Body of pancreas (tissue), 4 donors: ENCODE measurements around the gene SH2D4B. TPM values are rescaled to one million over a fixed set of nuclear protein-coding genes. Genes with fewer than 3 reads are reported as not detected.

Experiments used
- ATAC-seq: fragments of 150-250 bp; one replicate; pipeline ENCODE4 v1.9.1; 2016
- DNase-seq, 4 donors: peaks; one replicate each; pipeline ENCODE4 v3.0.0-alpha.2; 2019
- H3K27ac ChIP-seq, 4 donors: fragments of 200-600 bp; sonication (generic); 1 replicate in 3 of 4; 2 replicates in 1 of 4; pipeline versions ENCODE4 v1.5.1 to v1.6.1; 2016 to 2019; ENCODE audit warnings: mild to moderate bottlenecking in 1 of 4, mixed read lengths in 1 of 4, moderate library complexity in 1 of 4
- H3K27me3 ChIP-seq, 2 donors: fragments of 200-600 bp; sonication (generic); one replicate each; pipeline ENCODE4 v1.6.0; 2016; ENCODE audit warnings: mild to moderate bottlenecking in 1 of 2
- H3K36me3 ChIP-seq, 2 donors: fragments of 200-600 bp; sonication (generic); replicated peaks in 1 of 2; 2 replicates each; pipeline ENCODE4 v1.5.1; 2016; ENCODE audit warnings: low read depth in 2 of 2; ENCODE audit not compliant: insufficient read depth in 1 of 2
- H3K4me1 ChIP-seq: fragments of 200-600 bp; sonication (generic); one replicate; pipeline ENCODE4 v1.6.0; 2016
- H3K4me3 ChIP-seq, 2 donors: fragments of 200-600 bp; sonication (generic); 1 replicate in 1 of 2; 2 replicates in 1 of 2; pipeline ENCODE4 v1.5.1; 2016 to 2019
- H3K9me3 ChIP-seq, 3 donors: fragments of 200-600 bp; sonication (generic); 1 replicate in 2 of 3; 2 replicates in 1 of 3; pipeline ENCODE4 v1.5.1; 2016
- POLR2A ChIP-seq, 3 donors: fragments of 450-650 bp; IDR thresholded peaks; one replicate each; pipeline ENCODE4 v1.6.1; 2016; ENCODE audit warnings: antibody characterized with exemption in 3 of 3, mild to moderate bottlenecking in 2 of 3
- WGBS, 2 donors: methylation state at CpG; one replicate each; pipeline ENCODE4 v1.1.5; 2017; 5-methylcytosine and 5-hydroxymethylcytosine counted together
- intact Hi-C: fragments of 100-400 bp; cut with DNase I; formaldehyde crosslinking; loops from one replicate; pipeline ENCODE4 v1.15.1; 2023
- total RNA-seq, 2 donors: library from RNA; depleted of rRNA; stranded (reverse); fragments of >200 nt; gene quantifications; one replicate each; pipeline ENCODE4 v1.1.0, GENCODE V29; 2016
- TF ChIP-seq, protein P1 (sequence below), 7 experiments: fragments of 450-650 bp in 4 of 7; fragments of 200-600 bp in 3 of 7; sonication (generic) in 3 of 7; IDR thresholded peaks; one replicate each; pipeline ENCODE4 v1.5.1; 2016 to 2019; ENCODE audit warnings: antibody characterized with exemption in 7 of 7

Gene SH2D4B
- total RNA-seq, 2 donors from 2014 or later = 0.33 TPM; not detected in 1

DNA sequence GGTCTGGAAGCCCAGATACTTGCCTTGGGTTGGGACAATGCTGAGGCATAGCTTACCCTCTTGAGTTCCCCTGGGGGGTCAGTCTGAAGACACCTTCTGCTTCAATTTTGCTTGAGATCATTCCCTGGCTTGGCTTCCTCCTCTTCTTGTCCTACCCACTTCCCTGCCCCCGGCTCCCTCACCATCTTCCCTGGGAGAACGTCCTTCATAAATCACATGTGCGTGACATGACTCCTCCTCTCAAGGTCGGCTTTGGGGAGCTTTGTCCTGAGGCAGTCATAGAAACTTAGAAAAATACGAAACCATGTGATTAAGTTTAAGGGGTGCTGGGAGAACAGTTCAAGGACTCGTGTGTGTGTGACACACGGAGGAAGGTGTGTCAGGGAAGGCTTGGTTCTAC, 122.6 kb downstream of the SH2D4B start:
- H3K4me1 ChIP-seq = peaks cover 8% of the 10 kb centered on the region
- H3K9me3 ChIP-seq = peaks cover 0 to 9% (median 0%) of the 10 kb centered on the region in 3 donors
- no peak for TF ChIP-seq POLR2A (IDR thresholded peaks at IDR 0.05)
- TF ChIP-seq, protein P1, sequence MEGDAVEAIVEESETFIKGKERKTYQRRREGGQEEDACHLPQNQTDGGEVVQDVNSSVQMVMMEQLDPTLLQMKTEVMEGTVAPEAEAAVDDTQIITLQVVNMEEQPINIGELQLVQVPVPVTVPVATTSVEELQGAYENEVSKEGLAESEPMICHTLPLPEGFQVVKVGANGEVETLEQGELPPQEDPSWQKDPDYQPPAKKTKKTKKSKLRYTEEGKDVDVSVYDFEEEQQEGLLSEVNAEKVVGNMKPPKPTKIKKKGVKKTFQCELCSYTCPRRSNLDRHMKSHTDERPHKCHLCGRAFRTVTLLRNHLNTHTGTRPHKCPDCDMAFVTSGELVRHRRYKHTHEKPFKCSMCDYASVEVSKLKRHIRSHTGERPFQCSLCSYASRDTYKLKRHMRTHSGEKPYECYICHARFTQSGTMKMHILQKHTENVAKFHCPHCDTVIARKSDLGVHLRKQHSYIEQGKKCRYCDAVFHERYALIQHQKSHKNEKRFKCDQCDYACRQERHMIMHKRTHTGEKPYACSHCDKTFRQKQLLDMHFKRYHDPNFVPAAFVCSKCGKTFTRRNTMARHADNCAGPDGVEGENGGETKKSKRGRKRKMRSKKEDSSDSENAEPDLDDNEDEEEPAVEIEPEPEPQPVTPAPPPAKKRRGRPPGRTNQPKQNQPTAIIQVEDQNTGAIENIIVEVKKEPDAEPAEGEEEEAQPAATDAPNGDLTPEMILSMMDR (IDR thresholded peaks at IDR 0.05) = no peak
- WGBS, 2 donors = 29 to 42% methylated on average over 7 of the region's 7 CpGs
- no peak for ATAC-seq
- no peaks in the 10 kb centered on the region for H3K27me3 ChIP-seq
- H3K4me3 ChIP-seq = no peak overlapping the region
- H3K27ac ChIP-seq = no peak overlapping the region
- no peaks in the 10 kb centered on the region for H3K36me3 ChIP-seq
- DNase-seq = no peak
- intact Hi-C loops = no loop called here

DNA sequence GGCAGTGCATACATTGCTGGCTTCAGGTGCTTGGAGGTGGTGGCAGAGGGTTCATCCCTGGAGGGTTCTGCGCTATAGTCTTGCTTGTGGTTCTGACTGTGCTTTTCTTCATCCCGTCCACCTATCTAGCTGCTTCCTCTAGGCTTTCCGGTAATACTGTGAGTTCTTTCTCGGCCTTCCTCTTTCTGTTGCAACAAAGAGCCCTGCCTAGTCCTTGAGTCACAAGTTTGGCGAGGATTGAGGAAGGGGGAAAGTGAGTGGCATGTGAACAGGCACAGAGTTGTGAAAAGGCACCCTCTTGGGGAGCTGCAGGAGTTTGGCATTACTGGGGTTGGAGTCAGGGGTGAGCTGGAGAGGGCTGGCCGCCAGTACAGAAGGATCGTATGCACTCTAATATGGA, 123.0 kb downstream of the SH2D4B start:
- Histone ChIP-seq H3K9me3 (peaks cover 0 to 7% (median 0%) of the 10 kb centered on the region in 3 donors), H3K36me3 (no peaks in the 10 kb centered on the region), H3K4me3 (no peak overlapping the region), H3K4me1 (peaks cover 8% of the 10 kb centered on the region), H3K27me3 (no peaks in the 10 kb centered on the region), H3K27ac (no peak overlapping the region)
- intact Hi-C loops = no loop called here
- TF ChIP-seq, protein P1 (IDR thresholded peaks at IDR 0.05) = no peak
- TF ChIP-seq POLR2A (IDR thresholded peaks at IDR 0.05) = no peak
- no peak for ATAC-seq
- peak in 1 of 4 donors; percentile 43 for DNase-seq
- WGBS, 2 donors = 56 to 61% methylated on average over 7 of the region's 7 CpGs

DNA sequence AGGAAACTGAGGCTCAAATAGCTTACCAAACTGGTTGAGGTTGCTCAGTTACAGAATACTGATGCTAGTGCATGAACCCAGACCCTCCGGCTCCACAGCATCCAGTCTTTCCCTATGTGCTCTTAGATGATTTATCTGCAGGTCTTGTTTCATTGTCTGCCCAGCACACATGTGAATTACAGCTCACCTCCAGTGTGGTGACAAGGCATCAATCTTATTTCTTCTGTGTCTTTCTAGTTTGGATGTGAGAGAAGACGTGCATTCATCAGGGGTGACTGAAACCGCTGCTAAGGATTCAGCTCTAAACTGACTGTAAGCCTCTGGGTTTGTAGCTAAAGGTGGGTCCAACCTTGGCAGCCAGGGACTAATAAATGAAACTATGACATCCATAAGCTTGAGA, 123.8 kb downstream of the SH2D4B start:
- DNase-seq (no peak), ATAC-seq (no peak)
- Histone ChIP-seq H3K36me3 (no peaks in the 10 kb centered on the region), H3K27me3 (no peaks in the 10 kb centered on the region), H3K9me3 (no peaks in the 10 kb centered on the region), H3K4me3 (no peak overlapping the region), H3K4me1 (peaks cover 8% of the 10 kb centered on the region), H3K27ac (no peak overlapping the region)
- WGBS, 2 donors = 88 to 96% methylated on average over 3 of the region's 3 CpGs
- intact Hi-C loops = no loop called here
- TF ChIP-seq, protein P1 (IDR thresholded peaks at IDR 0.05) = no peak
- no peak for TF ChIP-seq POLR2A (IDR thresholded peaks at IDR 0.05)

DNA sequence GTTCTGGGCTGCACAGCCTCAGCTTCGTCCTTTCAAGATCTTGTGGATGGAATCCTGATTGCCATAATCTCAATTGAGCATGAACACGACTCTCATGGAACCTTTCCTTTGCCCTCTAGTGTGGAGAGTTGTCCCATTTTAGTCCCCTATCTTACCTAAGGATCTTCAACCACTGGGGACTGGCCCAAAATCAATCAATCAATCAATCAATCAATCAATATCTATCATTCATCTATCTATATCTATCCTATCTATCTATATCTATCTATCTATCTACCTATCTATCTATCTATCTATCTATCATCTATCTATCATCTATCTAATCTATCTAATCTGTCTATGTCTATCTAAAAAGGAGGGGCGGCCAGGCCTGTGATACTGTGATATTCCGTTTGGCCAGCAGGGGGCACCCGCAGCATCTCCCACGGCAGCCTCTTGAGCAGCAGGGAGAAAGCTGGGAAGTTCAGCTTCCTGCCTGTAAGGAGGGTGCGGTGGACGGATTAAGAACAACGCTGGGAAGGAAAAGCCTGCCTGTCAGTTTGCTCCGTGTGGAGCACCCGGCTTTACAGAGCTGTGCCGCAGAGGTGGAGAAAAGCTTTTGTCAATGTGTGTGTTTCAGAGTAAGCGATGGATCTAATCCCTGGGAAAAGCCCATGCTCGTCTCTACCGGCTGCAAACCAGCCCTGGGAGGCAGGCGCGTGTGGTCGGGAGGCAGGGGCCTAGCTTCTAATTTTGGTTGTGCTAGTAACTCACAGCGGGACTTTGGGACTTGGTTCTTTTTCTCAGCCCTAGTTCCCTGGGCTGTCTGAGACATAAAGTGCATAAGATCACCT, 124.9 kb downstream of the SH2D4B start:
- DNase-seq = peak; percentile 80 to 85 (median 82)
- H3K27me3 ChIP-seq = no peaks in the 10 kb centered on the region
- 5 to 9% methylated on average over 19 of the region's 19 CpGs for WGBS, 2 donors
- peaks cover 8% of the 10 kb centered on the region for H3K4me1 ChIP-seq
- intact Hi-C loops = no loop called here
- peak in 1 of 3 donors; percentile 11 for TF ChIP-seq POLR2A (IDR thresholded peaks at IDR 0.05)
- TF ChIP-seq, protein P1 (IDR thresholded peaks at IDR 0.05) = peak; percentile 70 to 92 (median 85)
- no peaks in the 10 kb centered on the region for H3K9me3 ChIP-seq
- H3K27ac ChIP-seq = peak overlapping the region; percentile 1 to 59 (median 38)
- no peaks in the 10 kb centered on the region for H3K36me3 ChIP-seq
- no peak overlapping the region for H3K4me3 ChIP-seq
- ATAC-seq = peak; percentile 89
